HepG2 (cell line): ENCODE measurements around the gene TSPYL6. TPM values are rescaled to one million over a fixed set of nuclear protein-coding genes. Genes with fewer than 3 reads are reported as not detected.

Source experiments
- ARID5B ChIP-seq: IDR thresholded peaks from 2 replicates; pipeline ENCODE4 v1.4.0; 2020; ENCODE audit warnings: mild to moderate bottlenecking, missing genetic modification reagents
- ATF3 ChIP-seq: sonication (generic); formaldehyde crosslinking; IDR thresholded peaks from 2 replicates; pipeline ENCODE4 v1.4.0; 2020; ENCODE audit warnings: missing genetic modification reagents
- CBX1 ChIP-seq: IDR thresholded peaks from one replicate; pipeline ENCODE4 v1.6.1; 2016; ENCODE audit warnings: antibody characterized with exemption, low read depth
- GLI4 ChIP-seq: sonication (generic); formaldehyde crosslinking; IDR thresholded peaks from 2 replicates; pipeline ENCODE4 v1.5.1; 2020; ENCODE audit warnings: missing genetic modification reagents, mild to moderate bottlenecking, moderate library complexity, borderline replicate concordance
- GMEB1 ChIP-seq: sonication (generic); formaldehyde crosslinking; IDR thresholded peaks from 2 replicates; pipeline ENCODE4 v1.5.1; 2020; ENCODE audit warnings: missing genetic modification reagents, mild to moderate bottlenecking, borderline replicate concordance
- HNF4G ChIP-seq, 2 experiments: sonication (generic) in 1 of 2; formaldehyde crosslinking in 1 of 2; IDR thresholded peaks; 2 replicates each; pipeline versions ENCODE4 v1.4.0 to v1.6.1; 2011 to 2020; ENCODE audit warnings: borderline replicate concordance in 2 of 2, low read depth in 2 of 2, mild to moderate bottlenecking in 2 of 2, low read length in 1 of 2, missing genetic modification reagents in 1 of 2, moderate library complexity in 1 of 2
- IKZF1 ChIP-seq: fragments of 450-650 bp; IDR thresholded peaks from 2 replicates; pipeline ENCODE4 v1.7.1; 2016
- KDM4B ChIP-seq: sonication (generic); formaldehyde crosslinking; IDR thresholded peaks from 2 replicates; pipeline ENCODE4 v1.4.0; 2020; ENCODE audit warnings: missing genetic modification reagents
- KLF6 ChIP-seq: IDR thresholded peaks from 2 replicates; pipeline ENCODE4 v1.8.0; 2016; ENCODE audit warnings: missing biosample characterization, missing genetic modification reagents
- MBD4 ChIP-seq: IDR thresholded peaks from 2 replicates; pipeline ENCODE4 v1.6.1; 2012; ENCODE audit warnings: low read length, inconsistent platforms, borderline replicate concordance
- MZF1 ChIP-seq: sonication (generic); formaldehyde crosslinking; IDR thresholded peaks from 2 replicates; pipeline ENCODE4 v1.8.1; 2023; ENCODE audit warnings: mild to moderate bottlenecking, missing genetic modification reagents, borderline replicate concordance
- NCOA2 ChIP-seq: sonication (generic); formaldehyde crosslinking; IDR thresholded peaks from 2 replicates; pipeline ENCODE4 v1.8.0; 2022; ENCODE audit warnings: inconsistent platforms
- NCOR1 ChIP-seq: fragments of 200-600 bp; sonication (generic); IDR thresholded peaks from 2 replicates; pipeline ENCODE4 v1.7.0; 2017; ENCODE audit warnings: antibody characterized with exemption, low read length, borderline replicate concordance
- SKI ChIP-seq: fragments of 450-650 bp; IDR thresholded peaks from one replicate; pipeline ENCODE4 v1.6.1; 2018; ENCODE audit warnings: mild to moderate bottlenecking; ENCODE audit not compliant: partially characterized antibody
- SOX13 ChIP-seq, 3 experiments: fragments of 450-650 bp in 1 of 3; sonication (generic) in 1 of 3; formaldehyde crosslinking in 1 of 3; IDR thresholded peaks in 2 of 3; conservative IDR thresholded peaks in 1 of 3; 2 replicates each; pipeline versions ENCODE4 v1.5.0 to v1.6.1; 2016 to 2020; ENCODE audit warnings: antibody characterized with exemption in 1 of 3, mild to moderate bottlenecking in 1 of 3, missing compliant biosample characterization in 1 of 3, missing genetic modification reagents in 1 of 3, moderate library complexity in 1 of 3
- SOX5 ChIP-seq: IDR thresholded peaks from 2 replicates; pipeline ENCODE4 v1.6.1; 2016; ENCODE audit warnings: borderline replicate concordance
- SRSF4 ChIP-seq: fragments of 200-400 bp; formaldehyde crosslinking; IDR thresholded peaks from one replicate; pipeline ENCODE4 v1.6.1; 2018; ENCODE audit warnings: mild to moderate bottlenecking, low read depth, low read length, moderate library complexity; ENCODE audit not compliant: poor library complexity, severe bottlenecking
- TEF ChIP-seq: sonication (generic); formaldehyde crosslinking; IDR thresholded peaks from 2 replicates; pipeline ENCODE4 v1.5.0; 2020; ENCODE audit warnings: missing genetic modification reagents
- TOPORS ChIP-seq: sonication (generic); formaldehyde crosslinking; IDR thresholded peaks from 2 replicates; pipeline ENCODE4 v1.8.0; 2023; ENCODE audit warnings: mild to moderate bottlenecking, missing genetic modification reagents
- ZMYM3 ChIP-seq: sonication (generic); formaldehyde crosslinking; IDR thresholded peaks from 2 replicates; pipeline ENCODE4 v1.5.1; 2020; ENCODE audit warnings: mild to moderate bottlenecking, missing genetic modification reagents
- ZNF251 ChIP-seq: sonication (generic); formaldehyde crosslinking; IDR thresholded peaks from 2 replicates; pipeline ENCODE4 v1.9.0; 2021; ENCODE audit warnings: mild to moderate bottlenecking, missing genetic modification reagents
- ZNF292 ChIP-seq: sonication (generic); formaldehyde crosslinking; IDR thresholded peaks from 2 replicates; pipeline ENCODE4 v1.8.1; 2022; ENCODE audit warnings: mild to moderate bottlenecking, low read depth, missing genetic modification reagents, borderline replicate concordance
- polyA plus RNA-seq, 8 experiments: library from polyadenylated mRNA; depleted of rRNA in 3 of 8; stranded (reverse) in 7 of 8; unstranded in 1 of 8; fragments of >200 nt; fragmentation: Illumina TruSeq in 4 of 8; extraction: Trizol in 4 of 8; gene quantifications; 2 replicates each; pipeline versions ENCODE4 v1.2.1 to v1.2.3, GENCODE V29; 2011 to 2016; ENCODE audit warnings: low read depth in 4 of 8, missing spikeins in 1 of 8, mixed read lengths in 1 of 8; ENCODE audit not compliant: insufficient read depth in 1 of 8
- total RNA-seq, 5 experiments: library from RNA; depleted of rRNA; stranded (reverse); fragments of >200 nt; fragmentation: Illumina TruSeq; extraction: Trizol; gene quantifications; 2 replicates each; pipeline ENCODE4 v1.2.3, GENCODE V29; 2016; ENCODE audit warnings: low read depth in 1 of 5

TSPYL6 gene
- total and polyA plus RNA-seq, 2 of the 13 experiments (the other 11 are each of a cell fraction or from before 2014, with no cell fraction given), result 0.03 TPM; not detected in 1

GRCh38 chr2:54233832-54234649 is 22.0 kb downstream of the TSPYL6 start (continued):
- peak; percentile 100 for TF ChIP-seq ARID5B (CRISPR knock-in tag)
- TF ChIP-seq ZNF251 (CRISPR knock-in tag), result no peak
- no peak for TF ChIP-seq MZF1 (CRISPR knock-in tag)
- TF ChIP-seq CBX1, result no peak
- no peak for TF ChIP-seq TOPORS (CRISPR knock-in tag)
- TF ChIP-seq NCOA2, result peak; percentile 100
- peak; percentile 99 for TF ChIP-seq SOX5
- 0 out of 2 replicates have a peak, but pooled peaks have one; percentile 25 for TF ChIP-seq GMEB1 (CRISPR knock-in tag)
- TF ChIP-seq TEF (CRISPR knock-in tag), result no peak
- 0 out of 2 replicates have a peak, but pooled peaks have one; percentile 47 for TF ChIP-seq KDM4B
- TF ChIP-seq SKI, result peak; percentile 48
- TF ChIP-seq SOX13 (IDR thresholded peaks at IDR 0.05), result peak; percentile 99
- TF ChIP-seq SOX13 (CRISPR knock-in tag; conservative IDR thresholded peaks at IDR 0.05 in 1 of 2, IDR thresholded peaks at IDR 0.05 in 1 of 2), result peak in 1 of 2 experiments; percentile 100; a peak in 2 of 4 replicates
- peak; percentile 91 for TF ChIP-seq NCOR1
- peak; percentile 96 for TF ChIP-seq MBD4
- TF ChIP-seq IKZF1, result no peak
- TF ChIP-seq HNF4G (IDR thresholded peaks at IDR 0.05; ENCODE audit: borderline replicate concordance, low read depth, low read length), result peak; percentile 91; the same call in 1 of the 2 replicates
- peak; percentile 91; the same call in 1 of the 2 replicates for TF ChIP-seq HNF4G (CRISPR knock-in tag; IDR thresholded peaks at IDR 0.05; ENCODE audit: borderline replicate concordance, low read depth)
- TF ChIP-seq GLI4 (CRISPR knock-in tag), result no peak
- peak; percentile 74; the same call in 1 of the 2 replicates for TF ChIP-seq ZNF292 (CRISPR knock-in tag)
- peak; percentile 62; the same call in 1 of the 2 replicates for TF ChIP-seq ZMYM3
- no peak for TF ChIP-seq KLF6 (CRISPR knock-in tag)
- no peak for TF ChIP-seq SRSF4
- TF ChIP-seq ATF3 (CRISPR knock-in tag), result peak; percentile 88
